GM23338 (cell line): ENCODE measurements around the gene SP5. TPM values are rescaled to one million over a fixed set of nuclear protein-coding genes. Genes with fewer than 3 reads are reported as not detected.

ENCODE experiments used
- ATAC-seq: fragments of 200-7000 bp; cut with Tn5 transposase; 3 replicates; pipeline ENCODE4 v1.9.1; 2020
- DNase-seq: peaks from one replicate; pipeline ENCODE4 v3.0.0-alpha.2; 2015; ENCODE audit warnings: low spot score
- H2AFZ ChIP-seq: fragments of 200-600 bp; sonication (generic); 2 replicates; pipeline ENCODE4 v1.8.0; 2016; ENCODE audit warnings: antibody characterized with exemption, mild to moderate bottlenecking, moderate library complexity
- H3F3A ChIP-seq: fragments of 200-600 bp; sonication (generic); replicated peaks from 2 replicates; pipeline ENCODE4 v1.8.0; 2017; ENCODE audit warnings: antibody characterized with exemption, mixed run types, low read depth
- H3K27ac ChIP-seq: fragments of 200-600 bp; sonication (generic); 2 replicates; pipeline ENCODE4 v1.6.1; 2016; ENCODE audit warnings: low read depth
- H3K27me3 ChIP-seq: fragments of 200-600 bp; sonication (generic); 2 replicates; pipeline ENCODE4 v1.8.0; 2016; ENCODE audit warnings: mild to moderate bottlenecking, mixed run types, moderate library complexity; ENCODE audit not compliant: insufficient read depth
- H3K36me3 ChIP-seq: fragments of 200-600 bp; sonication (generic); 2 replicates; pipeline ENCODE4 v1.8.0; 2016; ENCODE audit warnings: mild to moderate bottlenecking; ENCODE audit not compliant: insufficient read depth
- H3K4me1 ChIP-seq: fragments of 200-600 bp; sonication (generic); 2 replicates; pipeline ENCODE4 v1.8.0; 2016; ENCODE audit warnings: mild to moderate bottlenecking, moderate library complexity; ENCODE audit not compliant: insufficient read depth
- H3K4me2 ChIP-seq: fragments of 200-600 bp; sonication (generic); 2 replicates; pipeline ENCODE4 v1.7.1; 2017; ENCODE audit warnings: mixed run types
- H3K4me3 ChIP-seq: fragments of 200-600 bp; sonication (generic); 2 replicates; pipeline ENCODE4 v1.6.1; 2016; ENCODE audit warnings: mixed run types
- H3K79me2 ChIP-seq: fragments of 200-600 bp; sonication (generic); replicated peaks from 2 replicates; pipeline ENCODE4 v1.8.0; 2017; ENCODE audit warnings: mild to moderate bottlenecking; ENCODE audit not compliant: insufficient read depth
- H3K9me2 ChIP-seq: fragments of 200-600 bp; sonication (generic); 2 replicates; pipeline ENCODE4 v1.8.0; 2017; ENCODE audit not compliant: insufficient read depth
- H4K20me1 ChIP-seq: fragments of 200-600 bp; sonication (generic); replicated peaks from 2 replicates; pipeline ENCODE4 v1.8.0; 2017; ENCODE audit warnings: mild to moderate bottlenecking; ENCODE audit not compliant: insufficient read depth
- H3K27ac Mint-ChIP-seq: 2 replicates; pipeline ENCODE4 v1.8.0; 2020; ENCODE audit warnings: inconsistent platforms, mild to moderate bottlenecking, moderate library complexity, mixed read lengths
- H3K27me3 Mint-ChIP-seq: 3 replicates; pipeline ENCODE4 v1.8.0; 2022; ENCODE audit warnings: low read depth, mild to moderate bottlenecking, moderate library complexity, mixed read lengths, inconsistent platforms; ENCODE audit not compliant: insufficient read depth, poor library complexity
- H3K36me3 Mint-ChIP-seq: 3 replicates; pipeline ENCODE4 v1.8.0; 2021; ENCODE audit warnings: low read depth, mild to moderate bottlenecking, inconsistent platforms, moderate library complexity, mixed read lengths
- H3K4me1 Mint-ChIP-seq: 3 replicates; pipeline ENCODE4 v1.8.0; 2020; ENCODE audit warnings: mild to moderate bottlenecking, inconsistent platforms, mixed read lengths
- H3K4me3 Mint-ChIP-seq: 3 replicates; pipeline ENCODE4 v1.8.0; 2021; ENCODE audit warnings: moderate library complexity, mild to moderate bottlenecking, inconsistent platforms, mixed read lengths
- H3K9me3 Mint-ChIP-seq: 3 replicates; pipeline ENCODE4 v1.8.0; 2020; ENCODE audit warnings: moderate library complexity, mild to moderate bottlenecking, inconsistent platforms, mixed read lengths
- CTCF ChIP-seq, 2 experiments: fragments of 200-600 bp in 1 of 2; sonication (generic) in 1 of 2; conservative IDR thresholded peaks; 2 replicates each; pipeline versions ENCODE4 v1.5.1 to v1.6.1; 2016 to 2017; ENCODE audit warnings: antibody characterized with exemption in 2 of 2, low read depth in 2 of 2, mild to moderate bottlenecking in 2 of 2, moderate library complexity in 1 of 2
- ETS1 ChIP-seq: IDR thresholded peaks from 2 replicates; pipeline ENCODE4 v1.6.1; 2016; ENCODE audit warnings: antibody characterized with exemption
- EZH2 ChIP-seq: fragments of 200-600 bp; sonication (generic); IDR thresholded peaks from one replicate; pipeline ENCODE4 v1.8.0; 2017; ENCODE audit warnings: antibody characterized with exemption, mild to moderate bottlenecking, low read depth; ENCODE audit not compliant: unreplicated experiment
- EZH2phosphoT487 ChIP-seq: fragments of 200-600 bp; sonication (generic); IDR thresholded peaks from one replicate; pipeline ENCODE4 v1.8.1; 2018; ENCODE audit warnings: antibody characterized with exemption; ENCODE audit not compliant: unreplicated experiment
- JUNB ChIP-seq: IDR thresholded peaks from one replicate; pipeline ENCODE4 v1.6.1; 2016; ENCODE audit warnings: antibody characterized with exemption; ENCODE audit not compliant: unreplicated experiment
- NANOG ChIP-seq: IDR thresholded peaks from 2 replicates; pipeline ENCODE4 v1.6.1; 2016; ENCODE audit warnings: antibody characterized with exemption, borderline replicate concordance
- POLR2AphosphoS5 ChIP-seq: IDR thresholded peaks from 2 replicates; pipeline ENCODE4 v1.6.1; 2016; ENCODE audit warnings: antibody characterized with exemption, low read depth
- REST ChIP-seq: IDR thresholded peaks from one replicate; pipeline ENCODE4 v1.6.1; 2018; ENCODE audit warnings: antibody characterized with exemption; ENCODE audit not compliant: unreplicated experiment
- STAT1 ChIP-seq: IDR thresholded peaks from one replicate; pipeline ENCODE4 v1.6.1; 2016; ENCODE audit warnings: antibody characterized with exemption; ENCODE audit not compliant: unreplicated experiment
- ZNF114 ChIP-seq: fragments of 250-450 bp; sonication (Bioruptor Pico); IDR thresholded peaks from 2 replicates; pipeline ENCODE4 v1.5.0; 2020; ENCODE audit warnings: mild to moderate bottlenecking, moderate library complexity
- ZNF331 ChIP-seq: fragments of 250-450 bp; sonication (Bioruptor Pico); IDR thresholded peaks from 2 replicates; pipeline ENCODE4 v1.5.0; 2020; ENCODE audit warnings: low read depth, mild to moderate bottlenecking, moderate library complexity
- ZNF462 ChIP-seq: fragments of 250-450 bp; sonication (Bioruptor Pico); IDR thresholded peaks from 2 replicates; pipeline ENCODE4 v1.5.0; 2020; ENCODE audit warnings: mild to moderate bottlenecking, moderate library complexity
- polyA plus RNA-seq: library from polyadenylated mRNA; unstranded; fragments of >200 nt; fragmentation: Nextera tagmentation; extraction: Ambion mirVana; gene quantifications from 2 replicates; pipeline ENCODE4 v1.2.1, GENCODE V29; 2016
- total RNA-seq: library from RNA; depleted of rRNA; stranded (reverse); fragments of >200 nt; shearing (Covaris generic); gene quantifications from 2 replicates; pipeline ENCODE4 v1.2.3, GENCODE V29; 2014

The SP5 gene
- total and polyA plus RNA-seq, 2 experiments from 2014 or later = 0.21 to 0.32 TPM

- 0 out of 2 replicates have a peak, but pooled peaks cover 9% of the 10 kb centered on the region for H3K36me3 ChIP-seq
- no peak overlapping the region for H3K27ac Mint-ChIP-seq
Measured at GRCh38 chr2:170701011-170701410, 14.1 kb upstream of the SP5 start.

More at GRCh38 chr2:170701011-170701410, 14.1 kb upstream of the SP5 start:
- peaks cover 6% of the 10 kb centered on the region for H3K9me2 ChIP-seq
- 0 out of 2 replicates have a peak overlapping the region, but pooled peaks have one; percentile 47 for H2AFZ ChIP-seq
- H3K27ac ChIP-seq = no peak overlapping the region
- TF ChIP-seq ZNF462 (CRISPR knock-in tag) = no peak
- no peak for TF ChIP-seq POLR2AphosphoS5
- TF ChIP-seq EZH2phosphoT487 = no peak
- no peak for TF ChIP-seq JUNB
- no peak for TF ChIP-seq STAT1
- no peak for TF ChIP-seq REST
- no peak for TF ChIP-seq NANOG
- TF ChIP-seq ZNF331 (CRISPR knock-in tag) = no peak
- no peak for TF ChIP-seq ZNF114
- no peak for TF ChIP-seq EZH2
- TF ChIP-seq CTCF (conservative IDR thresholded peaks at IDR 0.05; ENCODE audit: low read depth in 2 of 2) = no peak
- no peak for TF ChIP-seq ETS1
- H3F3A ChIP-seq = no peaks in the 10 kb centered on the region
- H3K4me2 ChIP-seq = no peak overlapping the region
- no peaks in the 10 kb centered on the region for H3K79me2 ChIP-seq
- Mint-ChIP-seq H3K4me1 (peaks cover 11% of the 10 kb centered on the region), H3K9me3 (peaks cover 11% of the 10 kb centered on the region), H3K36me3 (peaks cover 8% of the 10 kb centered on the region), H3K27me3 (peaks cover 7% of the 10 kb centered on the region), H3K4me3 (no peak overlapping the region)
- H3K4me3 ChIP-seq = no peak overlapping the region
- no peak for DNase-seq
- no peaks in the 10 kb centered on the region for H4K20me1 ChIP-seq
- H3K4me1 ChIP-seq = peaks cover 17% of the 10 kb centered on the region
- no peak for ATAC-seq
- H3K27me3 ChIP-seq = no peaks in the 10 kb centered on the region
